GM19099 (cell line): ENCODE measurements around the gene TMEM196.

ENCODE experiments used
- POLR2A ChIP-seq: IDR thresholded peaks from 3 replicates; pipeline ENCODE4 v1.6.1; 2011; ENCODE audit warnings: low read depth; ENCODE audit not compliant: insufficient read length; ENCODE audit errors: extremely low read depth

TMEM196 gene

GRCh38 chr7:19728716-19729115 lies 44.7 kb downstream of the TMEM196 start:
- TF ChIP-seq POLR2A: no peak

- no peak for TF ChIP-seq POLR2A
These were observed 47.6 kb downstream of the TMEM196 start for GRCh38 chr7:19725770-19726169.

GRCh38 chr7:19715499-19715898 lies 57.9 kb downstream of the TMEM196 start:
- TF ChIP-seq POLR2A: no peak

- TF ChIP-seq POLR2A: no peak
These were observed 59.7 kb downstream of the TMEM196 start for GRCh38 chr7:19713676-19714075.

GRCh38 chr7:19709249-19709578 lies 64.2 kb downstream of the TMEM196 start:
- no peak for TF ChIP-seq POLR2A

GRCh38 chr7:19708397-19709248 lies 64.8 kb downstream of the TMEM196 start, which contains the start of gene POLR1F:
POLR1F (minus strand) TSS chr7:19709037; CDS start chr7:19709016, 21 bp downstream.
- TF ChIP-seq POLR2A: peak; percentile 97

GRCh38 chr7:19707240-19707639 lies 66.2 kb downstream of the TMEM196 start:
- TF ChIP-seq POLR2A: no peak

- no peak for TF ChIP-seq POLR2A
These were observed 67.8 kb downstream of the TMEM196 start for GRCh38 chr7:19705663-19706062.

- TF ChIP-seq POLR2A: no peak
These were observed 71.9 kb downstream of the TMEM196 start for GRCh38 chr7:19701471-19701870.

GRCh38 chr7:19700936-19701335 lies 72.5 kb downstream of the TMEM196 start:
- no peak for TF ChIP-seq POLR2A

- TF ChIP-seq POLR2A: no peak
These were observed 75.1 kb downstream of the TMEM196 start for GRCh38 chr7:19698331-19698730.

GRCh38 chr7:19696926-19697325 lies 76.5 kb downstream of the TMEM196 start:
- TF ChIP-seq POLR2A: no peak

GRCh38 chr7:19692111-19692828 lies 81.1 kb downstream of the TMEM196 start:
- TF ChIP-seq POLR2A: no peak

- no peak for TF ChIP-seq POLR2A
These were observed 82.7 kb downstream of the TMEM196 start for GRCh38 chr7:19690736-19691135.

- no peak for TF ChIP-seq POLR2A
These were observed 91.8 kb downstream of the TMEM196 start for GRCh38 chr7:19681596-19681995.

- TF ChIP-seq POLR2A: no peak
These were observed 96.2 kb downstream of the TMEM196 start for GRCh38 chr7:19677180-19677579.
